ENCODE data around the gene ABTB2.

Gene ABTB2

GRCh38 chr11:34360046-34360445, 2.2 kb upstream of the ABTB2 start:
- DNase-seq (ENCODE audit: low spot score), result no peak

- no peak for DNase-seq (ENCODE audit: low spot score)
These were observed 1.7 kb upstream of the ABTB2 start for GRCh38 chr11:34359548-34359891.

GRCh38 chr11:34358728-34359547, 1.1 kb upstream of the ABTB2 start:
- peak; percentile 79 for DNase-seq (ENCODE audit: low spot score)

GRCh38 chr11:34358258-34358727, 483 bp upstream of the ABTB2 start:
- peak; percentile 46 for DNase-seq (ENCODE audit: low spot score)

GRCh38 chr11:34356913-34357700, 703 bp downstream of the ABTB2 start:
- DNase-seq (ENCODE audit: low spot score), result no peak

GRCh38 chr11:34356576-34356912, 1.3 kb downstream of the ABTB2 start:
- DNase-seq (ENCODE audit: low spot score), result no peak

- DNase-seq (ENCODE audit: low spot score), result no peak
These were observed 1.7 kb downstream of the ABTB2 start for GRCh38 chr11:34356130-34356529.

GRCh38 chr11:34355726-34356125, 2.1 kb downstream of the ABTB2 start:
- no peak for DNase-seq (ENCODE audit: low spot score)

- DNase-seq (ENCODE audit: low spot score), result no peak
These were observed 3.0 kb downstream of the ABTB2 start for GRCh38 chr11:34354782-34355181.

- no peak for DNase-seq (ENCODE audit: low spot score)
These were observed 3.9 kb downstream of the ABTB2 start for GRCh38 chr11:34353881-34354280.

- DNase-seq (ENCODE audit: low spot score), result no peak
These were observed 5.9 kb downstream of the ABTB2 start for GRCh38 chr11:34351687-34352469.

- no peak for DNase-seq (ENCODE audit: low spot score)
These were observed 6.8 kb downstream of the ABTB2 start for GRCh38 chr11:34351051-34351450.

- DNase-seq (ENCODE audit: low spot score), result no peak
These were observed 7.9 kb downstream of the ABTB2 start for GRCh38 chr11:34349882-34350281.

GRCh38 chr11:34348919-34349318, 8.9 kb downstream of the ABTB2 start:
- DNase-seq (ENCODE audit: low spot score), result no peak

- DNase-seq (ENCODE audit: low spot score), result no peak
These were observed 9.7 kb downstream of the ABTB2 start for GRCh38 chr11:34348096-34348495.

GRCh38 chr11:34346551-34346950, 11.3 kb downstream of the ABTB2 start:
- no peak for DNase-seq (ENCODE audit: low spot score)

GRCh38 chr11:34345991-34346480, 11.8 kb downstream of the ABTB2 start:
- DNase-seq (ENCODE audit: low spot score), result no peak

GRCh38 chr11:34345540-34345876, 12.3 kb downstream of the ABTB2 start:
- DNase-seq (ENCODE audit: low spot score), result no peak

- DNase-seq (ENCODE audit: low spot score), result no peak
These were observed 12.9 kb downstream of the ABTB2 start for GRCh38 chr11:34344768-34345539.

GRCh38 chr11:34344410-34344767, 13.4 kb downstream of the ABTB2 start:
- no peak for DNase-seq (ENCODE audit: low spot score)

GRCh38 chr11:34343686-34344085, 14.1 kb downstream of the ABTB2 start:
- no peak for DNase-seq (ENCODE audit: low spot score)

GRCh38 chr11:34343153-34343552, 14.7 kb downstream of the ABTB2 start:
- no peak for DNase-seq (ENCODE audit: low spot score)

Measured in hematopoietic multipotent progenitor cell treated with erythropoietin and hydrocortisone succinate and interleukin-3 and kit ligand, for 17 days (in vitro differentiated cells).